Measurements from ENCODE around the gene NDUFB1.

NDUFB1 gene

DNA sequence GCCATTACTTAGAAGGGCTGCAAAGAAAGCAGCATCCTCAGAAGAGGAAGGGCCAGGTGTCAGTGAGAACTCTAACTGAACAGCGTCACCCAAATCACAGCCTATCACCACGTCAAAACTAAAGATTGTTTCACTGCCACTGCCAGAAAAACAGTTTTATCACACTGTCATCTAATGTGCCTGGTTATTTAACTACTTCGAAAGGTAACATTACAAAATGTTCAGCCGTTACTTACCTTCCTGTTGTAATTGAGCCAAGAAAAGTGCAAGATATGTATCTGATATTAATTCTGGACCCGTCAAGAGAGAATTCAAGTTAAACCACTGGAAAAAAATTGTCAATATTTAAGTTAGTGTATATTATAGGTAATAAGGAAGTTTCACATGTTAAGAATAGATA lies 33.0 kb downstream of the NDUFB1 start:
- DNase-seq = no peak

DNA sequence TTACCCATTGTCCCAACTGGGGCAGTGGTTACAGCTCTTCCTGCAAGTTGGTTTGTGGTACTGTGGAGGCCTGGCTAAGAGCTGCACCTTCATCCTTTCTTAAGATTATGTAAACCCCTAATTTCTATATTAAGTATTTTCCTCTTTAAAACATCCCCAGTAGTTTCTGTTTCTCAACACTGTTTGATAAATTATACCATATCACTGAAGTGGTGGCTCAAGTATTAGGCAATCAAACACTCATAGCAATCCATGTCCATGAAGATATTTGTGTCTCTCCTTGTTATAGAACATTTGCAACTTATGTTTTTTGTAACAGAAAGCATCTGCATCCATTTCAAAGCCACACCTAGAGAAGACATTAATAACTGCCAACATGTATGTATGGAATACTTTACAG lies 47.0 kb downstream of the NDUFB1 start:
- DNase-seq = no peak
